Right ventricle myocardium inferior (tissue), 1 donor: ENCODE data around the gene TBC1D22A. TPM values are rescaled to one million over a fixed set of nuclear protein-coding genes. Genes with fewer than 3 reads are reported as not detected.

ENCODE experiments used
- ATAC-seq: fragments of 200-7000 bp; cut with Tn5 transposase; one replicate; pipeline ENCODE4 v1.9.1; 2020; ENCODE audit warnings: mild to moderate bottlenecking, moderate library complexity
- DNase-seq: peaks from one replicate; pipeline ENCODE4 v3.0.0; 2021; ENCODE audit errors: missing footprints
- intact Hi-C: fragments of 100-400 bp; cut with DNase I; formaldehyde crosslinking; loops from one replicate; pipeline ENCODE4 v1.11.0; 2022
- total RNA-seq: library from RNA; stranded (reverse); fragmentation: NEBNext Ultra II Directional; extraction: Animal tissue kit (Norgen Biotek cat#: 25700); gene quantifications from one replicate; pipeline ENCODE4 v1.2.1, GENCODE V29; 2021
- donor health status: DM: no; HTN: yes; CAD: no; lungs with severe emphysema.

The TBC1D22A gene
- total RNA-seq, 1 donor from 2014 or later: 14.6 TPM

DNA sequence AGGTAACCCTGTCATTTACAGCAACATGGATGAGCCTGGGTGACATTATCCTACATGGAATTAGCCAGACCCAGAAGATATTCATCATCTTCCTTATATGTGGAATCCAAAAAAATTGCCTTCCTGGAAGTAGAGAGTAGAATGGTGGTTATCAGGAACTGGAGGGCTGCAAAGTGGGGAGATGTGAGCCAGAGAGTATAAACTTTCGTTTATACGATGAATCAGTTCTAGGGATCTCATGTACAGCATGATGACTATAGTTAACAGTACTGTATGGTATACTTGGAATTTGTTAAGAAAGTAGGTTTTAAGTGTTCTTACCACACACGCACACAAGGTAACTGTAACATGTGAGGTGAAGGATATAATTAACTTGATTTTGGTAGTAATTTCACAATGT lies 79.1 kb downstream of the TBC1D22A start:
- intact Hi-C loops: loop anchor here (10.0 kb wide), 1 partner anchor 1653 kb away; no protein-coding TSS in a partner anchor
- no peak for ATAC-seq
- no peak for DNase-seq

DNA sequence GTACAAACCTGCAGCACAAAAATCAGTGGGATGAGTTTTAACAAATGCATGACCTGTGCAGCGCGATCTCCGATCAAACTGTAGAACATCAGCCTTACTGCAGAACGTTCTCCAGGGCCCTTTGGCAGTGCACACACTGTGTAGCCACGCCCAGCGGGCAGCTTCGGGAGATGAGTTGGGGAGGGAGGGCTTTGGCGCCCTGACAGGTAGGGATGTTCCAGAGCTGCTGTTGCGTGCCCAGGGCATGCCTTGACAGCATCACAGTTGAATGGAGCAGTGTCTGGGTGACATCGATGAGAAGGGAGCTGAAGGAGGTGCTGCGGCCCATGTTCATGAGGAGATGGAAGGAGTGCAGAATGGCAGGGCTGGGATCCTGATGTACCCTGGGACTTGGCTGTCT lies 80.2 kb downstream of the TBC1D22A start:
- ATAC-seq (no peak), DNase-seq (no peak)
- intact Hi-C loops: loop anchor here (10.0 kb wide), 1 partner anchor 1652 kb away; no protein-coding TSS in a partner anchor

DNA sequence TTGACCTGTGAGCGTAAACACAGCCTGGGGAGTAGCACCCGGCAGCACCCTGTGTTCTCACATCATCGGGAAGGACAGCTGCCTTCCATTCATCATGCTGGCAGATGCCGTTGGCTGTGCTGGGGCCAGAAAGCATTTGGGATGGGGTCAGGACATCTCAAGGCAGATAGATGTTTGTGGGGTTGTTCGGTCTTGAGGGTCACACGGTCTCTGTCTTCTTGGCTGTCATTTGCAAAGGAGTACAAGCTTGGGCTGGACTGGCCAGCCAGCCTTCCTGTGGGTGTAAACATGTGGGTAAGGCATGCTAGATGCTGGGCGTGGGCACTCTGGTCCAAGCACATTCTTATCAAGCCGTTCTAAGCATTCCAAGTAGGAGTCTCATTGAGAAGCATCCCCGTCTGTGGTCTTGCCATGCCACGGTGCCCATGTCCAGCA lies 81.4 kb downstream of the TBC1D22A start:
- ATAC-seq: no peak
- DNase-seq: no peak
- intact Hi-C loops: loop anchor here (10.0 kb wide), 1 partner anchor 1651 kb away; no protein-coding TSS in a partner anchor

DNA sequence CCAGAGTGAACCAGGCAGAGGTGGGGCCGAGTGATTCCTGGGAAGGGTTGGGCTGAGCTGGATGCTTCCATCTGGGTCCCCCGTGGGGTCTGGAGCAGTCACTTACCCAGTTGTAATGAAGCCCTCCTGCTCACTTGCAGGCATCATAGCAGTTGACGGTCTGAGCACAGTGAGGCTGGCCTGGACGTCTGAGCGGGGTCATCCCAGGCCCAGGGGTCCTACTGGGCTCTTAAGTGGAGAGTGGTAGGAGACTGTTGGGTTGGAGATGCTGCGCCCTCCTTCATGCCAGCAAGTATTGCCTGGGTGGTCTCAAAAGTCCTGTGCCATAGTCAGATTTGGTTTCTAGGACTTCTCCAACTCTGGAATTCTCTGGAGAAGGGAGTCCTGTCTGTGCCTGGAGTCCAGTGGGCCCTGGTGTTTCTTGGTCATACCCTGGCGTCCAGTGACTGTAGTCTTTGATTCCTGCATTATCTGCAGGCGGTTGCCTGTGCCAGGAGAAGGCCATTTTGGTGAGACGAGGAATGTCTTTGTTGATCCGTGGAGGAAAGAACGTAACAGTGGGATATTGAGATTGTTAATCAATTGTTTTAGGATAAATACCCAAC lies 82.3 kb downstream of the TBC1D22A start:
- DNase-seq (no peak), ATAC-seq (peak; percentile 27)
- intact Hi-C loops: loop anchor here (10.0 kb wide), 1 partner anchor 1650 kb away; no protein-coding TSS in a partner anchor

DNA sequence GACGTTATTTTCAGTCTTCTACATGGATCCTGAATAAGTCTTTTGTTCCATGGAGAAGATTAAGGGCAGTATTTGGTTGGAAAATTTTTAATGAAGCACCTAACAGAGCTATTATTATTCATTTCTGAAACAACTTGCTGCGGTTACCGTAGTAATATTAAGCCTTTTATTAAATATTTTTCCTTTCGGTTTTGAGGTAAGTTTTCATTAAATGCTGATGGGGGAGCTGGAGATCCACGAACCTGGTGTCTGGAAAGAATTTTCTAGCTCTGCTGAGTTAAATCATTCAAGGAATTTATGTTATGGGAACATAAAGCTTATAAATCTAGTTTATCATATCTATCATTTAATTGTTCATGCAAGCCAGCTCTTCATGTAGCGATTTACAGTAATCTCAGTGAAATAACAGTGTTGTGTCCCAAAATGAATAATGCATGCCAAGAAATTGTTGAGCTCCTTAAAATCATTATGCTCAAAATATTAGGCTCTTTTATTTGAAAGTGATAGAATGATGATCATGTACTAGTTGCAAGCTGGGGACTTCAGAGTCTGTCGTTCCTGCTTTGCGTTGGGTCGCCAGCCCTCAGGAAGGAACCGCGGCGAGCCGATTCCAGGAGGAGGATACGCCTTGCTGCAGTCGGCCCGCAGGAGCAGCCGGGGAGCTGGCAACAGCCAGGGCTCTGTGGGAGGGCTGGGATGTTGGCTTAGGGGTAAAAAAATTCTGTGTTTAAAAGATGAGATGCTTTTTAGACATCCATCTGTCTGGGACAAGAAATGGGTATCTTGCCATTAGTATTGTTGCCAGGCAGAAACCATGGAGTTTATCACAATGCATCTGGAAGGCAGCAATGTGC lies 83.1 kb downstream of the TBC1D22A start:
- no peak for ATAC-seq
- DNase-seq: no peak
- intact Hi-C loops: loop anchor here (10.0 kb wide), 1 partner anchor 1649 kb away; no protein-coding TSS in a partner anchor

DNA sequence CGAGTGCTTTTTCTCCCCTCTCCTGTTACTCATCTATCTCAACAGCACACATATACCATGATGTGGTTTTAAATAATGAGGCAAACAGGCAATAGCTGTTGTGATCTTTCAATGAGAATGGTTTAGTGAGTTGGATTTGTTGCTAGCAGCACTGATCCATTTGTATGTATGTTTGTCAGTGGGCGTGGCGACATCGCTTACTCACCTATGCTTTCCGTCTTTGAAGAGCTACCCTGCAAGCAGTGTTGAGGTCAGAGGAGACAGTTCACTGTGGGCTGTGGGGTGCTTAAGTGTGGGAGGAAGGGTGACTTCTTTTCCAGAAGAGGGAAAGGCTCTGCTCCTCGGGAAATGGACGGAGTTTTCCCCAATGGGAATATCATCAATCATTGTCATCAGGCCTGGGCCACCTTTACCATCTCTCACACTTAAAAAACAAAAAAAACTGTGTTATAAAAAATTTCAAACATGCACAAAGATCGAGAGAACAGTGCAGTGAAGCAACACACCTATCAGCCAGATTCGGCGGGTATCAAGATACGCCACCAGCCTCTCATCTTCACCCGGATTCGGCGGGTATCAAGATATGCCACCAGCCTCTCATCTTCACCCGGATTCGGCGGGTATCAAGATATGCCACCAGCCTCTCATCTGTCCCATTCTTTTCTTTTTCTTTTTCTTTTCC lies 83.8 kb downstream of the TBC1D22A start:
- DNase-seq (no peak), ATAC-seq (no peak)
- intact Hi-C loops: loop anchor here (10.0 kb wide), 1 partner anchor 1649 kb away; no protein-coding TSS in a partner anchor

DNA sequence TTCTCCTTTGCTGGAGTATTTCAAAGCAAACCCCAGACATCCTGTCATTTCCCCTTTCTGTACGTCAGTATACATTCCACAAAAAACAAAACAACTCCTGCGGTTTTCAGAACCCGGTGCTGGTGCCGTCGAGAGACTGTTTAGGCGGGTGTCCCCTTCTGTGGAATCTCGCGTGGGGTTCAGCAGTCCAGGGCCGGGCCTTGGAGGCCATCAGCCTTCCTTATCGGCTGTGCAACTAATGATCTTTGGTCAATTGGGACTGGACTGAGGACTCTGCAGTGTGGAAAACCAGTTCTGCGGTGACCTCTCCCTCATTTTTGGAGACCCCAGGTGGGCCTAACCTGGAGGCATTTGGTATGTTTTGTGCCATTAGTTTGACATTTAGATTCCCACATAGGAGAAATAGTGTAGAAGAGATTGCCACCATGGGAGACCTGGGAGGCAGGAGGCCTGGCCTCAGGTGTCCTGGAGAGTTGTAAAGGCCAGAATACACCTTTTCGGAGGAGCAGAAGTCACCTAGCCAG lies 84.4 kb downstream of the TBC1D22A start:
- ATAC-seq: no peak
- DNase-seq: no peak
- intact Hi-C loops: loop anchor here (10.0 kb wide), 1 partner anchor 1648 kb away; no protein-coding TSS in a partner anchor

DNA sequence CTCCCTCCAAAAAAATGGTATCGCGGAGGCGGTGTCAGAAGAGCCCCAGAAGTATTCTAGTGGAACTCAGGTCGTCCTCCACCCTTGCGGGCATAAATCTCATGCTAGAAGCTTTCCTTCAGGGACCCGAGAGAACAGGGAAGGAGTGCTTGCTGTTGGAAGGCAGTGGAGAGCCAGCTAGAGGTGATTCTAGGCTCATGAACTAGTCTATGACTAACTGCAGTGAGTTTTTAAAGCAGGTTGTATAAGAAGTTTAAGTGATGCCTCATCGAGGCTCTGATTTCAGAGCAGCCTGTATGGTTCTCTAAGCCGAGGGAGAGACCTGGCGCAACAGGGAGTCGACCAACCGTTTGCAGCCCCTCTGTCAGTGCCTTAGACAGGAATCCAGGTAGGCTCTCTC lies 85.7 kb downstream of the TBC1D22A start:
- DNase-seq (no peak), ATAC-seq (no peak)
- intact Hi-C loops: loop anchor here (10.0 kb wide), 1 partner anchor 1647 kb away; no protein-coding TSS in a partner anchor

DNA sequence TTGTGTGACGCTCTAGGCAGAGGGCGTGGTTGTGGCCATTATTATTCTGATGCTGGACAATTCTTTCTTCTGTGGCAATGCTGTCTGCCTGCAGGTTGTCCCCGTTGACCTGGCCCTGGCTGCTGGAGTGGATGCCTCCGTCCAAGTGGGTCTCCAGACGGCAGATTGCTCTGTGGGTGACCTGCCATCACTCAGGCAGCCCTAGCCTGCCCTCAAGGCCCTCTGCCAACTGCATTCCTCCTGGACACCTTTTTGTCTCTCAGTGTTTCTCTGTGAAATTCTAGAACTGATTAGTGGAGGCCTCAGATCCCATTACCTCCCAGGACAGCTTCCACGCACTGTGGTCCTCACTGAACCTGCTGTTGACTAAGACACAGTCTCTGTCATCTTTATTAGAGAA lies 86.7 kb downstream of the TBC1D22A start:
- DNase-seq (no peak), ATAC-seq (no peak)
- intact Hi-C loops: loop anchor here (10.0 kb wide), 1 partner anchor 1646 kb away; no protein-coding TSS in a partner anchor

DNA sequence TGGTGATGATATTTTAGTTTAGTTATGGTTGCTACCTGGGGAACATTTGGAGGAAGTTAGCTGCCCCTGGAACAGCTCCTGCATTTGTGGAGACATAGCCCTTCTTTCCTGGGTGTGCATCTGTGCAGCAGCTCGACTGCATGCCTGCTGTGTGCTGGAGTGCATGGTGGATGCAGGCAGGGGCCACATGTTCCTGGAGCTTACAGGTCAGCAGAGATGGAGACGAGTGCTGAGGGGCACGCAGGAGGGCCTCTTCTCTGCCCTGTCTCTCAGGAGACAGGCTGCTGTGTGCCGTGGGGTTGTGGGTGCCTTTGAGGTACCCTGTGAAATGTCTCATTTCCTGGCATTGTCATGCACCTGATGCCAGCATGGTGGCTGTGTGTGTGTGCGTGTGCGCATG lies 87.5 kb downstream of the TBC1D22A start:
- DNase-seq: no peak
- intact Hi-C loops: loop anchor here (10.0 kb wide), 1 partner anchor 1645 kb away; no protein-coding TSS in a partner anchor
- ATAC-seq: no peak

DNA sequence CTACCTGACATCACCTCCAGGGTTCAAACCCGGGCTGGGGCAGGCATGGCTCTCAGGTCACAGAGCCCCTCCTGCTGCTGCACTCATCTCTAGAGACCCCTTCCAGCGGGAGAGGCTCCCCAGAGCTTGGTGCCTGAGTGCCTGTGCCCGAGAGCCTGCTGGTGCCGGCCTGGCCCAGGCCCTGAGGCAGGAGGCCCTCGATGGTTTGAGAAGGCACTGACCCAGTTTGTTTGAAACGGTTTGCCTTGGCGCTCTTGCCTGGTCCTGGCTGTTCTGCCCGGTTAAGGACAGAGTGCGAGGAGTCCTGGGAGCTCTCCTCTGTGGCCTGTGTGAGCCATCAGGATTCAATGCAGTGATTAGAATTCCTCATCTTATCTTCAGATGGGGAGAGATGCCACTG lies 88.9 kb downstream of the TBC1D22A start:
- intact Hi-C loops: no loop called here
- no peak for DNase-seq
- ATAC-seq: no peak

DNA sequence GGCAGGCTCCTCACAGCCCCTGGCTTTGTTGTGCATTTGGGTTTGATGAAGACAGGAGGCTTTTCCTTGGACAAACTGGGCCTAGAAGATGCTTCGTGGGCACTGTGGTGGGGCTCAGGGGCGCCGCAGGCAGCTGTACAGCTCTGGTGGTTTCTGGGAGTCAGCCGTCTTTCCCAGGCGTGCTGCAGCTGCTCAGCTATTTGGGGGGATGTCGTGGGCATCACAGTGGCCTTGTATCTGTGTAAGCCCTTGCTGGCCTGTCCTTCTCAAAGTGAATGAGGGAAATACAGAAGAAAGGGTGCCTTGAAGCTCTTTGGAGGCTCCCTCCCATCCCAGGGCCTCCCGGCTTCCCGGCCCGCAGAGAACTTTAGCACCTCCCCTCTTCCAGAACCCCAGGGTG lies 89.5 kb downstream of the TBC1D22A start:
- ATAC-seq: no peak
- DNase-seq: no peak
- intact Hi-C loops: no loop called here

DNA sequence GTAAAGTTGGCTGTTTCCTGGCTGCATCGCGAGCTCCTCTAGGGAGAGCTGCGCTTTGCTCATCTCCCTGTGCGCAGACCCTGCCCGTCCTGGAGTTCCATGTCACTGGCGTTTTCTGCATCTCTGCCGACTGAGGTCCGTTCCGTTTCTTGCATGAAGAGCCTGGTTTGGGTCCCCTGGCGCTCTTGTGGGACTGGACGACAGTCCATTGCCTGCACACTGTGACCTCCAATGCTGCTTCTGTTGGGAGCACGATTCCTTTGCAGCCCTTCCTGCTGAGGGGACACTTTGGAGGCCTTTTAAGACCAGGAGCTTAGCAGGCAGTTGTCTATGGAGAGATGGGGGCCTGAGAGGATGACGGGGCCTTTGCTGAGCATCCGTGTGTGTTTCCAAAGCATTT lies 90.3 kb downstream of the TBC1D22A start:
- ATAC-seq (no peak), DNase-seq (no peak)
- intact Hi-C loops: no loop called here

DNA sequence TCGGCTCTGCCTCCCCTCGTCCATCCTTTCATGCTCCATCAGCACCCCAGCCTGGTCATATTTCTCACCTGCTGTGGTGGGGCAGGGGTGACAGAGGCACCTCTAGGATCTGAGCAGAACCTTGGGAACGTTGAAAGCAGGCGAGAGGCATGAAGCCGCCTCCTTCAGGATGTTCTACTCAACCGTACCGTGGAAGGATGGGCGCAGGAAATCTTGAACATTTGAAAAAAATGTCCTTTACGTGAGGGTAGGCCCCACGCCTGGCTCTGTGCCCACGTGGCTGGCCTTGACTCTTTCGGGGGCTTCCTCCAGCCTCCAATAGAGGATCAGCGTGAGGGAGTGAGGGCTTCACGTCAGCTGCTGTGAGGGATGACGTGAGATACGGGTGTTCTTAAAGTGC lies 90.7 kb downstream of the TBC1D22A start:
- intact Hi-C loops: no loop called here
- ATAC-seq (no peak), DNase-seq (no peak)

DNA sequence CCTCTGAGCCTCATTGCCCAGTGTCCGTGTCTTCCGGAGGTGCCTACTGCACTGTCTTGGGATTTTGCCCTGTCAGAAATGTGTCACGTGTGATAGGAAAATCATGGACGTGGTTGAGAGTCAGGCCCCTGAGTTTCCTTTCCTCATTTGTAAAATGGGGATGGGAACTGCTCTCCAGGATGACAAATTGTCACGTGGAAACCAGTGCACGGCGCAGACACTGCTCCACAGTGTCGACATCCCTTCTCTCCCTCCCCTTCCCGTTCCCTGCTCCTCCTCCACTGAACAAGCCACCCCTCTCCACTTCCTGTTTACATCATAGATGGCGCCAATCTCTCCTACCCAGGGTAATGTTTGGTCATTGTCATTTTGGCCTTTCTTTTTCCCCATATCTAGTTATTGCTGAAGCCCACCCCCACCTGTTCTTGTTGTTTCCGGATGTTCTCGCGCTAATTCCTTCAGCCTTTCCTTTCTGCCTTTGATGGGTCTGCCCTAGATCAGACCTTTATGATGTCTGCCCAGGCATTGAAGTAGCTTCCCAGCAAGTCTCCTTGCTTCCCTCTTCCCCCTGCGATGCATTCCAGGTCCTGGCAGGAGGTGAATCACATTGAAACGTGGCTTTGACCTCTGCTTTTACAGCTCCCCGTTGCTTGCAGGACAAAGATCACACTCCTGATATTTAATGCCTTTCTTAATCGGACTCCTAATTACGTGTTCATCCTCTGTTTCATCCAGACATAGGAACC lies 91.8 kb downstream of the TBC1D22A start:
- DNase-seq: peak; percentile 80
- ATAC-seq: peak; percentile 75
- intact Hi-C loops: no loop called here

DNA sequence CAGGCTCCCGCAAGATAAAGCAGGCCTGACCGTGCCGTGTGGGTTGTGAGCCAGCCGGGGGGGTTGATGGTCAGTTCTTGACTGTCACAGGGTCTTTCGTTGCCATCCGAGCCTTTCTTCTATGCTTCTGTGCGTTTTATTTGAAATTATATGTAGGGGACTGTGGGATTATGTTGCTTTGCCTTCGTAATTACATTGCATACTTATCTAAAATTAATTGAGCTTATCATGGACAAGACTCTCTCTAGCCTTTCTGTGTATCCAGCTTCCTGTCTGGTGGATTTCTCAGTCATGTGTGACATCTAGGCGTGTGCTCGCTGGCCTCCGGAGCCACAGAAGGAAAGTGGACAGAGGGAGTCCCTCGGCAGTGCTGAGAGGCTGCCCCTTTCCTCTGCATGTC lies 93.2 kb downstream of the TBC1D22A start:
- no peak for ATAC-seq

DNA sequence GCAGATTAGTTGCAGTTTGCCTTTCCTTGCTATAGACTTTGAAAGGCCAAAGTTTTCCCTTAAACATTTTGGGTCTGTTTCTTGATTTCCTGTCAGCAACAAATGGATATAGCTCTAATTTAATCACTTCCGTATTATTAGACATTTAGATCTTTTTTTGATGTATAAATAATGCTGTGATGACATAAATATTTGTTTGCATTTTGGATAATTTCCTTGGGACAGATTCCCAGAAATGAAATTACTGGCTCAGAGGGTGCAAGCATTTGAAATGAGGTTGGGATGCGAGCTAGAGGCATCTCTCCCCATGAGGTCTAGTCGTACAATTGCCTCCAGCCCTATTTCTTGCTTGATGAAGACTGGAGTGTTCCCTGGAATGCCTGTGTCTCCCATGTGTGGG lies 94.2 kb downstream of the TBC1D22A start:
- no peak for ATAC-seq
- DNase-seq: no peak
- intact Hi-C loops: no loop called here

More for the DNA sequence above, 93.2 kb downstream of the TBC1D22A start:
- no peak for DNase-seq
- intact Hi-C loops: no loop called here

DNA sequence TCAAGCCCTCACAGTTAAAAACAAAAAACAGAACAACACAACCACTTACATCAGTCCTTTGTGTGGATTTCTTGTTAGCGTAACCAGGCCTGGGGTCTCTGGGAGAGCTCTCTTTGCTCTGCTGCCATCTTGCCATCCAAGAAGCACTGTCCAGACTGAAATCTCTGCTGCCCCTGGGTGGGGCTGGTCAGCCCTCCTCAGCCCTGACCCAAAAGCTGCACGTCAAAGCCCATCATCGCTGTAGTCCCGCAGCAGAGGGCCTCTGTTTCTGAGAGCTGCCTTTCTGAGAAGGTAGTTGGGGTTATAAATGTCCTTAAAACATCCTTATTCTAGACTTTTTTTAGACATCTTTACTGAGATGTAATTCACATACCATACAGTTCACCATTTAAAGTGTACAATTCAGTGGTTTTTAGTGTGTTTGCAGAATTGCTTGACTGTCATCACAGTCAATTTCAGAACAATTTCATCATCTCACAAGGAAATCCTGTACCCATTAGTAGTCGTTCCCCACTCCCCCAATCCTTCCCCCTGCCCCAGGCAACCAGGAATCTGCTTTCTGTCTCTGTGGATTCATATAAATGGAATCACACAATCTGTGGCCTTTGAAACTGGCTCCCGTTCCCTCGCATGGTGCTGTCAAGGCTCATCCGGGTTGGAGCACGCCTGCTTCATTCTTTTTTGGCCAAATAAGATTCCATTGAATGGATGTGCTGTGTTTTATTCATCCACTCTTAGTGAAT lies 94.9 kb downstream of the TBC1D22A start:
- DNase-seq: no peak
- no peak for ATAC-seq
- intact Hi-C loops: no loop called here
